Large intestine (tissue), 3 donors: ENCODE data around the gene COL20A1. TPM values are rescaled to one million over a fixed set of nuclear protein-coding genes. Genes with fewer than 3 reads are reported as not detected.
"Not testable (repeated sequence)": the region's sequence is repeated elsewhere in the genome, so short reads cannot be mapped to it uniquely, and the experiment has no call there.

Experiments
- DNase-seq, 2 donors: peaks; one replicate each; pipeline versions ENCODE4 v3.0.0 to v3.0.0-alpha.2; 2013
- H3K27ac ChIP-seq: one replicate; pipeline ENCODE4 v1.5.1; 2013; ENCODE audit warnings: low read length
- H3K27me3 ChIP-seq: 2 replicates; pipeline ENCODE4 v1.6.1; 2013; ENCODE audit warnings: low read length; ENCODE audit not compliant: control insufficient read depth, insufficient read depth
- H3K36me3 ChIP-seq: 2 replicates; pipeline ENCODE4 v1.6.1; 2013; ENCODE audit warnings: low read length; ENCODE audit not compliant: control insufficient read depth, insufficient read depth
- H3K4me1 ChIP-seq: one replicate; pipeline ENCODE4 v1.6.1; 2013; ENCODE audit warnings: low read length; ENCODE audit not compliant: control insufficient read depth, insufficient read depth
- H3K4me3 ChIP-seq: one replicate; pipeline ENCODE4 v1.5.1; 2013; ENCODE audit warnings: low read length
- H3K9me3 ChIP-seq: one replicate; pipeline ENCODE4 v1.6.1; 2013; ENCODE audit warnings: mild to moderate bottlenecking, low read depth, low read length, moderate library complexity; ENCODE audit not compliant: control insufficient read depth
- WGBS: methylation state at CpG from one replicate; pipeline ENCODE4 v1.1.5; 2013; ENCODE audit warnings: low lambda C conversion rate; ENCODE audit not compliant: insufficient coverage; 5-methylcytosine and 5-hydroxymethylcytosine counted together
- polyA plus RNA-seq: library from polyadenylated mRNA; unstranded; fragments of 120-200 nt; gene quantifications from one replicate; pipeline ENCODE4 v1.2.1, GENCODE V29; 2013

Gene COL20A1
- polyA plus RNA-seq, 1 donor = 7.2 TPM

- 71% methylated on average over 2 of the region's 12 CpGs for whole genome bisulfite sequencing
- Histone ChIP-seq H3K9me3 (peaks cover 5% of the 10 kb centered on the region), H3K36me3 (no peaks in the 10 kb centered on the region), H3K4me1 (no peaks in the 10 kb centered on the region), H3K27me3 (peaks cover 11% of the 10 kb centered on the region), H3K27ac (no peak overlapping the region), H3K4me3 (no peak overlapping the region)
- DNase-seq = no peak
These were observed 44.9 kb downstream of the COL20A1 start for GRCh38 chr20:63337786-63338420.

GRCh38 chr20:63339154-63340094 is 46.4 kb downstream of the COL20A1 start:
- not testable (repeated sequence) for H3K4me1 ChIP-seq, H3K36me3 ChIP-seq, DNase-seq, H3K4me3 ChIP-seq, H3K27ac ChIP-seq, H3K9me3 ChIP-seq
- 80% methylated on average over 1 of the region's 14 CpGs for WGBS
- H3K27me3 ChIP-seq = peaks cover 11% of the 10 kb centered on the region

- 100% methylated on average over 5 of the region's 10 CpGs for WGBS
- H3K27me3 ChIP-seq = peaks cover 11% of the 10 kb centered on the region
- not testable (repeated sequence) for H3K4me3 ChIP-seq, DNase-seq, H3K27ac ChIP-seq, H3K36me3 ChIP-seq, H3K9me3 ChIP-seq, H3K4me1 ChIP-seq
These were observed 47.2 kb downstream of the COL20A1 start for GRCh38 chr20:63340158-63340688.

- peaks cover 4% of the 10 kb centered on the region for H3K27me3 ChIP-seq
- H3K9me3 ChIP-seq = peaks cover 5% of the 10 kb centered on the region
- no peak overlapping the region for H3K4me3 ChIP-seq
- no peak for DNase-seq
- WGBS = no CpG with 5 or more reads among the region's 59 CpGs
- H3K27ac ChIP-seq = no peak overlapping the region
- no peaks in the 10 kb centered on the region for H3K36me3 ChIP-seq
- H3K4me1 ChIP-seq = peaks cover 12% of the 10 kb centered on the region
These were observed 49.8 kb downstream of the COL20A1 start for GRCh38 chr20:63342561-63343459.

- H3K27me3 ChIP-seq = no peaks in the 10 kb centered on the region
- H3K27ac ChIP-seq = no peak overlapping the region
- H3K4me1 ChIP-seq = peaks cover 12% of the 10 kb centered on the region
- DNase-seq = no peak
- H3K36me3 ChIP-seq = no peaks in the 10 kb centered on the region
- H3K9me3 ChIP-seq = peaks cover 8% of the 10 kb centered on the region
- 71% methylated on average over 3 of the region's 37 CpGs for WGBS
- H3K4me3 ChIP-seq = no peak overlapping the region
These were observed 50.8 kb downstream of the COL20A1 start for GRCh38 chr20:63343460-63344445.

- peaks cover 8% of the 10 kb centered on the region for H3K9me3 ChIP-seq
- H3K36me3 ChIP-seq = no peaks in the 10 kb centered on the region
- no peak overlapping the region for H3K27ac ChIP-seq
- no peak overlapping the region for H3K4me3 ChIP-seq
- no peaks in the 10 kb centered on the region for H3K27me3 ChIP-seq
- H3K4me1 ChIP-seq = peaks cover 12% of the 10 kb centered on the region
- DNase-seq = no peak
- WGBS = no CpG with 5 or more reads among the region's 21 CpGs
These were observed 51.8 kb downstream of the COL20A1 start for GRCh38 chr20:63344616-63345327.

- H3K27me3 ChIP-seq = no peaks in the 10 kb centered on the region
- peaks cover 8% of the 10 kb centered on the region for H3K9me3 ChIP-seq
- no peaks in the 10 kb centered on the region for H3K36me3 ChIP-seq
- H3K27ac ChIP-seq = no peak overlapping the region
- H3K4me1 ChIP-seq = peaks cover 12% of the 10 kb centered on the region
- no peak overlapping the region for H3K4me3 ChIP-seq
- peak in 1 of 2 donors; percentile 13 for DNase-seq
- no CpG with 5 or more reads among the region's 27 CpGs for WGBS
These were observed 52.5 kb downstream of the COL20A1 start for GRCh38 chr20:63345328-63346100.

- no CpG with 5 or more reads among the region's 50 CpGs for WGBS
- H3K27me3 ChIP-seq = no peaks in the 10 kb centered on the region
- H3K27ac ChIP-seq = no peak overlapping the region
- H3K4me1 ChIP-seq = peaks cover 12% of the 10 kb centered on the region
- H3K4me3 ChIP-seq = no peak overlapping the region
- DNase-seq = peak; percentile 31 to 72
- no peaks in the 10 kb centered on the region for H3K36me3 ChIP-seq
- H3K9me3 ChIP-seq = peaks cover 13% of the 10 kb centered on the region
These were observed 53.4 kb downstream of the COL20A1 start for GRCh38 chr20:63346131-63347080.
